H1 (cell line): ENCODE measurements around the gene GPC6. TPM values are rescaled to one million over a fixed set of nuclear protein-coding genes. Genes with fewer than 3 reads are reported as not detected.

Experiments used
- ATF3 ChIP-seq: IDR thresholded peaks from 2 replicates; pipeline ENCODE4 v1.6.1; 2011; ENCODE audit warnings: low read depth, mild to moderate bottlenecking, low read length; ENCODE audit not compliant: insufficient read depth
- EGR1 ChIP-seq: IDR thresholded peaks from 2 replicates; pipeline ENCODE4 v1.6.1; 2011; ENCODE audit warnings: low read depth, low read length, borderline replicate concordance
- FOSL1 ChIP-seq: IDR thresholded peaks from 2 replicates; pipeline ENCODE4 v1.6.1; 2011; ENCODE audit warnings: mild to moderate bottlenecking, low read depth, low read length, moderate library complexity; ENCODE audit not compliant: insufficient read depth
- JUN ChIP-seq: IDR thresholded peaks from 2 replicates; pipeline ENCODE4 v1.6.1; 2011; ENCODE audit warnings: low read depth, mild to moderate bottlenecking, improper control_type of control experiment, low read length
- JUND ChIP-seq: IDR thresholded peaks from 2 replicates; pipeline ENCODE4 v1.6.1; 2011; ENCODE audit warnings: mild to moderate bottlenecking, improper control_type of control experiment, low read length
- MAFK ChIP-seq: IDR thresholded peaks from 2 replicates; pipeline ENCODE4 v1.6.1; 2012; ENCODE audit warnings: low read depth, mild to moderate bottlenecking, improper control_type of control experiment, low read length
- SAP30 ChIP-seq: fragments of 300-600 bp; sonication (generic); IDR thresholded peaks from 2 replicates; pipeline ENCODE4 v1.7.1; 2012; ENCODE audit warnings: low read length, moderate library complexity, mild to moderate bottlenecking, inconsistent platforms; ENCODE audit not compliant: insufficient read depth, insufficient replicate concordance
- SIRT6 ChIP-seq: IDR thresholded peaks from one replicate; pipeline ENCODE4 v1.7.1; 2012; ENCODE audit warnings: low read length, inconsistent platforms
- SP2 ChIP-seq: IDR thresholded peaks from 2 replicates; pipeline ENCODE4 v1.6.1; 2012; ENCODE audit warnings: mild to moderate bottlenecking, low read length, inconsistent platforms
- SRF ChIP-seq: IDR thresholded peaks from 2 replicates; pipeline ENCODE4 v1.6.1; 2011; ENCODE audit warnings: mild to moderate bottlenecking, low read depth, low read length, moderate library complexity
- polyA plus RNA-seq, 7 experiments: library from polyadenylated mRNA; depleted of rRNA in 3 of 7; stranded (reverse) in 5 of 7; unstranded in 2 of 7; fragments of >200 nt in 5 of 7; fragments of 200-250 nt in 2 of 7; gene quantifications; 1 replicate in 5 of 7; 2 replicates in 1 of 7; 4 replicates in 1 of 7; pipeline versions ENCODE4 v1.2.1 to v1.2.3, GENCODE V29; 2011 to 2013; ENCODE audit warnings: missing spikeins in 2 of 7, mixed read lengths in 2 of 7
- total RNA-seq: library from RNA; stranded (reverse); fragmentation: NEBNext Ultra II Directional; extraction: Animal tissue kit (Norgen Biotek cat#: 25700); gene quantifications from 2 replicates; pipeline ENCODE4 v1.2.1, GENCODE V29; 2021
- TF ChIP-seq, protein P1 (sequence below): fragments of 300-600 bp; sonication (generic); IDR thresholded peaks from 2 replicates; pipeline ENCODE4 v1.7.1; 2012; ENCODE audit warnings: low read length, moderate library complexity, mild to moderate bottlenecking, inconsistent platforms; ENCODE audit not compliant: insufficient replicate concordance

Gene GPC6
- total and polyA plus RNA-seq, 2 of the 8 experiments (the other 6 are each of a cell fraction or from before 2014, with no cell fraction given) = 5.4 to 12.0 TPM

DNA sequence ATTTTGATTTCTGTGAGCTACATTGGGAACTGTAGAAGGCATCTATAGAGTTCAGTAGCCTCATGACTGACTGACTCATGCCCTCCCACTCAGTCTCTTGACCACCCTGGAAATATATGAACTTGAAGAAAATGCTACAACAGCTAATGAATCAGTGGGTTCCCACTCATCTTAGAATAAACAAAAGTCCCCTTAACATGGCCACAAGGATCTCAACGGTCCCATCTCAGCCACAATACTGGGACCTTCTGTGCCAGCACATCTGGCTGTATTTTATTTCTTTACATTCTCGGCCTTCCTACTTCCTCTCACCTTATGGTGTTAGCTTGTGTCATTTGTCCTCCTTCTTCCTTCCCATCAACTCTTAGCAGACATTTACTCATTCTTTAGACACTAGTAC is 633.1 kb downstream of the GPC6 start (continued):
- TF ChIP-seq, protein P1, sequence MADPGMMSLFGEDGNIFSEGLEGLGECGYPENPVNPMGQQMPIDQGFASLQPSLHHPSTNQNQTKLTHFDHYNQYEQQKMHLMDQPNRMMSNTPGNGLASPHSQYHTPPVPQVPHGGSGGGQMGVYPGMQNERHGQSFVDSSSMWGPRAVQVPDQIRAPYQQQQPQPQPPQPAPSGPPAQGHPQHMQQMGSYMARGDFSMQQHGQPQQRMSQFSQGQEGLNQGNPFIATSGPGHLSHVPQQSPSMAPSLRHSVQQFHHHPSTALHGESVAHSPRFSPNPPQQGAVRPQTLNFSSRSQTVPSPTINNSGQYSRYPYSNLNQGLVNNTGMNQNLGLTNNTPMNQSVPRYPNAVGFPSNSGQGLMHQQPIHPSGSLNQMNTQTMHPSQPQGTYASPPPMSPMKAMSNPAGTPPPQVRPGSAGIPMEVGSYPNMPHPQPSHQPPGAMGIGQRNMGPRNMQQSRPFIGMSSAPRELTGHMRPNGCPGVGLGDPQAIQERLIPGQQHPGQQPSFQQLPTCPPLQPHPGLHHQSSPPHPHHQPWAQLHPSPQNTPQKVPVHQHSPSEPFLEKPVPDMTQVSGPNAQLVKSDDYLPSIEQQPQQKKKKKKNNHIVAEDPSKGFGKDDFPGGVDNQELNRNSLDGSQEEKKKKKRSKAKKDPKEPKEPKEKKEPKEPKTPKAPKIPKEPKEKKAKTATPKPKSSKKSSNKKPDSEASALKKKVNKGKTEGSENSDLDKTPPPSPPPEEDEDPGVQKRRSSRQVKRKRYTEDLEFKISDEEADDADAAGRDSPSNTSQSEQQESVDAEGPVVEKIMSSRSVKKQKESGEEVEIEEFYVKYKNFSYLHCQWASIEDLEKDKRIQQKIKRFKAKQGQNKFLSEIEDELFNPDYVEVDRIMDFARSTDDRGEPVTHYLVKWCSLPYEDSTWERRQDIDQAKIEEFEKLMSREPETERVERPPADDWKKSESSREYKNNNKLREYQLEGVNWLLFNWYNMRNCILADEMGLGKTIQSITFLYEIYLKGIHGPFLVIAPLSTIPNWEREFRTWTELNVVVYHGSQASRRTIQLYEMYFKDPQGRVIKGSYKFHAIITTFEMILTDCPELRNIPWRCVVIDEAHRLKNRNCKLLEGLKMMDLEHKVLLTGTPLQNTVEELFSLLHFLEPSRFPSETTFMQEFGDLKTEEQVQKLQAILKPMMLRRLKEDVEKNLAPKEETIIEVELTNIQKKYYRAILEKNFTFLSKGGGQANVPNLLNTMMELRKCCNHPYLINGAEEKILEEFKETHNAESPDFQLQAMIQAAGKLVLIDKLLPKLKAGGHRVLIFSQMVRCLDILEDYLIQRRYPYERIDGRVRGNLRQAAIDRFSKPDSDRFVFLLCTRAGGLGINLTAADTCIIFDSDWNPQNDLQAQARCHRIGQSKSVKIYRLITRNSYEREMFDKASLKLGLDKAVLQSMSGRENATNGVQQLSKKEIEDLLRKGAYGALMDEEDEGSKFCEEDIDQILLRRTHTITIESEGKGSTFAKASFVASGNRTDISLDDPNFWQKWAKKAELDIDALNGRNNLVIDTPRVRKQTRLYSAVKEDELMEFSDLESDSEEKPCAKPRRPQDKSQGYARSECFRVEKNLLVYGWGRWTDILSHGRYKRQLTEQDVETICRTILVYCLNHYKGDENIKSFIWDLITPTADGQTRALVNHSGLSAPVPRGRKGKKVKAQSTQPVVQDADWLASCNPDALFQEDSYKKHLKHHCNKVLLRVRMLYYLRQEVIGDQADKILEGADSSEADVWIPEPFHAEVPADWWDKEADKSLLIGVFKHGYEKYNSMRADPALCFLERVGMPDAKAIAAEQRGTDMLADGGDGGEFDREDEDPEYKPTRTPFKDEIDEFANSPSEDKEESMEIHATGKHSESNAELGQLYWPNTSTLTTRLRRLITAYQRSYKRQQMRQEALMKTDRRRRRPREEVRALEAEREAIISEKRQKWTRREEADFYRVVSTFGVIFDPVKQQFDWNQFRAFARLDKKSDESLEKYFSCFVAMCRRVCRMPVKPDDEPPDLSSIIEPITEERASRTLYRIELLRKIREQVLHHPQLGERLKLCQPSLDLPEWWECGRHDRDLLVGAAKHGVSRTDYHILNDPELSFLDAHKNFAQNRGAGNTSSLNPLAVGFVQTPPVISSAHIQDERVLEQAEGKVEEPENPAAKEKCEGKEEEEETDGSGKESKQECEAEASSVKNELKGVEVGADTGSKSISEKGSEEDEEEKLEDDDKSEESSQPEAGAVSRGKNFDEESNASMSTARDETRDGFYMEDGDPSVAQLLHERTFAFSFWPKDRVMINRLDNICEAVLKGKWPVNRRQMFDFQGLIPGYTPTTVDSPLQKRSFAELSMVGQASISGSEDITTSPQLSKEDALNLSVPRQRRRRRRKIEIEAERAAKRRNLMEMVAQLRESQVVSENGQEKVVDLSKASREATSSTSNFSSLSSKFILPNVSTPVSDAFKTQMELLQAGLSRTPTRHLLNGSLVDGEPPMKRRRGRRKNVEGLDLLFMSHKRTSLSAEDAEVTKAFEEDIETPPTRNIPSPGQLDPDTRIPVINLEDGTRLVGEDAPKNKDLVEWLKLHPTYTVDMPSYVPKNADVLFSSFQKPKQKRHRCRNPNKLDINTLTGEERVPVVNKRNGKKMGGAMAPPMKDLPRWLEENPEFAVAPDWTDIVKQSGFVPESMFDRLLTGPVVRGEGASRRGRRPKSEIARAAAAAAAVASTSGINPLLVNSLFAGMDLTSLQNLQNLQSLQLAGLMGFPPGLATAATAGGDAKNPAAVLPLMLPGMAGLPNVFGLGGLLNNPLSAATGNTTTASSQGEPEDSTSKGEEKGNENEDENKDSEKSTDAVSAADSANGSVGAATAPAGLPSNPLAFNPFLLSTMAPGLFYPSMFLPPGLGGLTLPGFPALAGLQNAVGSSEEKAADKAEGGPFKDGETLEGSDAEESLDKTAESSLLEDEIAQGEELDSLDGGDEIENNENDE = no peak
- TF ChIP-seq MAFK (no peak), SIRT6 (no peak), ATF3 (no peak), SRF (no peak), FOSL1 (no peak), SAP30 (no peak), EGR1 (no peak), SP2 (no peak), JUN (no peak), JUND (no peak)
